ENCODE measurements around the gene EMX1. TPM values are rescaled to one million over a fixed set of nuclear protein-coding genes. Genes with fewer than 3 reads are reported as not detected.

Gene EMX1
- total RNA-seq, 4 donors from 2014 or later, result 0.38 to 4.0 TPM; not detected in 2

DNA sequence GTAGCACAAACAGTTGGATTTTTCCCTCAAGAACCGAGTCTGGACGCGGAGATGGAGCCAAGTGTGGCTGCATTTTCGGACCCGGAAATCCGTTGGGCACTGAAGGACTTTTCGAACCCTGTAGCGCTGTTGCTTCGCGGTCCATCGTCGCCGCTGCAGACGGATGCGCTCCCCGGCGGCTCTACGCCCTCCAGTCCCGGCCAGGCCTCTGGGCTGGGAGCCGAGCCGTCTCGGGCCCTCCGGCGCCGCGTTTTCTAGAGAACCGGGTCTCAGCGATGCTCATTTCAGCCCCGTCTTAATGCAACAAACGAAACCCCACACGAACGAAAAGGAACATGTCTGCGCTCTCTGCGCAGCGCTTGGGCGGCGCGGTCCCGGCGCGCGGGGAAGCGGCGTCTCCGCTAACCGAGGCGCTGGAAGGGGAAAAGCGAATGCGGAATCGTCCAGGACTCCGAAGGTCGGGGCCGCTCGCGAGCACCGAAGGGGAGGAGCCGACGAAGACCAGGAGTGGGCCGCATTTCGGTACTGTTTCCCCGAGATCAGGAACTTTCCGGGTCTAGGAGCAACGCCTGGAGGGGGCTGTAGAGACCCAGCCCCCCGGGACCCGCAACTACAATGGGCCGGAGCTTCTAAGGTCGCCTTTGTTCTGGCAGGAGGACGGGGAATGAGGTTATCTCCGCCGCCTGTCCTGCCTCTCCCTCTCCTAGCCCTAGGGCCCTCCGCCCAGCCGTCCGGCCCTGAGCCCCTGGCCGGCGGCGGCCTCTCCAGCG is 3.2 kb downstream of the EMX1 start:
- TF ChIP-seq, protein P1, sequence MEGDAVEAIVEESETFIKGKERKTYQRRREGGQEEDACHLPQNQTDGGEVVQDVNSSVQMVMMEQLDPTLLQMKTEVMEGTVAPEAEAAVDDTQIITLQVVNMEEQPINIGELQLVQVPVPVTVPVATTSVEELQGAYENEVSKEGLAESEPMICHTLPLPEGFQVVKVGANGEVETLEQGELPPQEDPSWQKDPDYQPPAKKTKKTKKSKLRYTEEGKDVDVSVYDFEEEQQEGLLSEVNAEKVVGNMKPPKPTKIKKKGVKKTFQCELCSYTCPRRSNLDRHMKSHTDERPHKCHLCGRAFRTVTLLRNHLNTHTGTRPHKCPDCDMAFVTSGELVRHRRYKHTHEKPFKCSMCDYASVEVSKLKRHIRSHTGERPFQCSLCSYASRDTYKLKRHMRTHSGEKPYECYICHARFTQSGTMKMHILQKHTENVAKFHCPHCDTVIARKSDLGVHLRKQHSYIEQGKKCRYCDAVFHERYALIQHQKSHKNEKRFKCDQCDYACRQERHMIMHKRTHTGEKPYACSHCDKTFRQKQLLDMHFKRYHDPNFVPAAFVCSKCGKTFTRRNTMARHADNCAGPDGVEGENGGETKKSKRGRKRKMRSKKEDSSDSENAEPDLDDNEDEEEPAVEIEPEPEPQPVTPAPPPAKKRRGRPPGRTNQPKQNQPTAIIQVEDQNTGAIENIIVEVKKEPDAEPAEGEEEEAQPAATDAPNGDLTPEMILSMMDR (IDR thresholded peaks at IDR 0.05), result no peak
- DNase-seq (ENCODE audit: low spot score) (no peak), ATAC-seq (ENCODE audit: low FRiP score) (no peak)

DNA sequence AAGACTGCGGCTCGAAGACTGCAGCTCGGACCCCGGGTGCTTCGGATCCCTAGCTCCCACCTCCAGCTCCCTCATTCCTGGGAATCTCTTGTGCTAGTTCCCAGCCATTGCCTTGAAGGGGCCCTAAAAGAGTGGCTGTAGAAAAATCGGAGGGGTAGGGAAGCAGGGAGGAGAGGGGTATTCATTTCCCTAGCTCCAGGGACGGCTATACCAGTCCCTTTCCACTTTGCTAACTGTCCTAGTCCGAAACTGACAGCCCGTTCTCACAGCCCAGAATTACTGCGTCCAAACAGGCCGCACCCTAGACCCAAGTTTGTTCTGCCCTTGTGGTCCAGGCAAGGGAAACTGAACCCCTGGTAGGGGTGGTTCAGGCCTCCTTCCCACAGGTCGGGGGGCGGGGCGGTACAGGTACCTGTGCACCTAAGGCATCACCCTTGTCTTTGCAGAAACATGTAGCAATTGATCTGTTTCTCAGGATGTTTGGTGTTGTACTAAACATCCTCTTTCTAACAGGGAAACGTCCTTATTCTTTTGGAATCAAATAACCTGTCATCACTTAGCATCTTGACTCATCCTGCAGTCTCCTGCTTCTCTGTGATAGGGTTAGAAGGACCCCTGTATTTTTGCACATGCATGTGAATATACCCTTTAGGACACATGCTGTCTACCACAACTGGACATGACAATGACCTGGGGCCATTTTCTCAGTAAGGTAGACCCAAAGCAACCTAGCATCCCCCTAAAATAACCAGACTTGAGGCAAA is 4.0 kb downstream of the EMX1 start:
- DNase-seq (ENCODE audit: low spot score) (no peak), ATAC-seq (ENCODE audit: low FRiP score) (no peak)
- TF ChIP-seq, protein P1 (IDR thresholded peaks at IDR 0.05), result no peak

DNA sequence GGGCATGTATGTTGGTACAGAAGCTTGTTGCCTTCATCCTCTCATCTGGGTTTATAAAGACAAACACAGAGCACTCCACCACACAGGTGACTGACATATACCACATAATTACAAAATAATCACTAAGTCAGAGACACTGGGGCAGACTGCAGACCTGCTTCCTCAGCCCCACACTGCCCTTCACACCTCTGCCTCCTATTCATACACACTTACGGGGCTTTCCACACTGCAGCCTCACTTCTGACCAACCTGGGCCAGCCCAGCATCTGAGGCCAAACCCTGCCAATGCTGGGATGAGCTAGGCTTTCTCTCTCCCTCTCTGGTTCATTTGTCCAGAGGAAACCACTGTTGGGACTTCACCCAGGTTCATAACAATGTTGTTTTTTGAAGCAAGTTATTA is 4.5 kb downstream of the EMX1 start:
- TF ChIP-seq, protein P1 (IDR thresholded peaks at IDR 0.05), result no peak
- ATAC-seq (ENCODE audit: low FRiP score) (no peak), DNase-seq (ENCODE audit: low spot score) (no peak)

DNA sequence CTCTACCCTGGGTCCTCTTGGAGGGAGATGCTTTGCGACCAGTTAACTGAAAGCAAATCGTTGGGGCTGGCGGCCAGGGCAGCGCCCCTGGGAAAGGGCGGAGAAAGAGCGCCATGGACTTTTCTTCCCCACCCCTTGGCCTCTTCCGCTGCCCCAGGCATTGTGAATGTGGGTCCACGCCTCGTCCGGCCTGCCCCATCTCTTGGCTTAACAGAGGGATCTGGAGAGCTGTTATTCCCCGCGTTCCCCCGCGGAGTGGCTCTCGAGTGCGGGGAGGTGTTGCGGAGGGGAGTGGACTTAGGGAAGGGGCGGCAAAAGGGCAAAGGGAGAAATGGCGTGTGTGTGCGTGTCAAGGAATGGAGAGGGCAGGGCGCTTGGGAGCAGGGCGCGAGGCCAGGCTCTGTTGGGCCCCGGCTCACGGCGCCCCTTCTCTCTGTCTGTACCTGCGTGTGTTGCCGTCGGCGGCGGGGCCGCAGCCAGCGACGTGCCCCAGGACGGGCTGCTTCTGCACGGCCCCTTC is 6.6 kb downstream of the EMX1 start:
- DNase-seq (ENCODE audit: low spot score) (no peak), ATAC-seq (ENCODE audit: low FRiP score) (no peak)
- TF ChIP-seq, protein P1 (IDR thresholded peaks at IDR 0.05), result no peak

DNA sequence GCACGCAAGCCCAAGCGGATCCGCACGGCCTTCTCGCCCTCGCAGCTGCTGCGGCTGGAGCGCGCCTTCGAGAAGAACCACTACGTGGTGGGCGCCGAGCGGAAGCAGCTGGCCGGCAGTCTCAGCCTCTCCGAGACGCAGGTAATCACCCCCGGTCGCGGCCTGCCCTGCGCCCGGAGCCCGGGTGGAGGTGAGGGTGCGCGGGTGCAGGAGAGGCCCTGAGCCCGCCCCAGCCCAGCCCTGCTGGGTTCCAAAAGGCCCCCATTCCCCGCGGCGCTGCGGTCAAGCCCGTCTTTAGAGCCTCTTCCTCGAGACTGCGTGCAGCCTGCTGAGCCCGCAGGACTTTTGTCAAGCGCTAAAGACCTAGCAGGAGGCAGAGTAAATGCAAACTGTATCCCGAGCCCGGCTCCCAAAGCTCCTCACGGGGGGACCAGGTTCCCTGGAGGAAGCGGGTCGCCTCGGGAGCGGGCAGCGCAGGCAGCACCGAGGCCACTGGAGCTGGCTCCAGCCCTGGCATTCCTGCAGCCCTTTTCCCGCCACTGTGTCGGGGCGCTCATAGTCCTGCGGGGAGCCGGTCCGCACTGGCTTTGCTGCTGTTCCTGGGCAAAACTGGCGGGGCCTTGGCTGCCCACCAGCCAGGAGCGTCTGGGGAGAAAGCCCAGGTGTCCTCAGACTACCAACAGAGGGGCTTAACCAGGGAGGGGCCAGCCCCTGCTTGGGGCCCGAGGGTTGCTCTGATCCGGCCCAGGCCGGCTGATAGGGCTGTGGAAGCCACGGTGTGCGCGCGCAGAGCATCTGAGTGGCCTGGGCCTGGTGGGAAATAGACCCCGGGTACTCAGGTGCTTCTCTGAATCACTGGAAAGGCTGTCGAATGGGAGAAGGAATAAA is 7.3 kb downstream of the EMX1 start:
- DNase-seq (ENCODE audit: low spot score) (no peak), ATAC-seq (ENCODE audit: low FRiP score) (peak; percentile 14)
- TF ChIP-seq, protein P1 (IDR thresholded peaks at IDR 0.05), result no peak

DNA sequence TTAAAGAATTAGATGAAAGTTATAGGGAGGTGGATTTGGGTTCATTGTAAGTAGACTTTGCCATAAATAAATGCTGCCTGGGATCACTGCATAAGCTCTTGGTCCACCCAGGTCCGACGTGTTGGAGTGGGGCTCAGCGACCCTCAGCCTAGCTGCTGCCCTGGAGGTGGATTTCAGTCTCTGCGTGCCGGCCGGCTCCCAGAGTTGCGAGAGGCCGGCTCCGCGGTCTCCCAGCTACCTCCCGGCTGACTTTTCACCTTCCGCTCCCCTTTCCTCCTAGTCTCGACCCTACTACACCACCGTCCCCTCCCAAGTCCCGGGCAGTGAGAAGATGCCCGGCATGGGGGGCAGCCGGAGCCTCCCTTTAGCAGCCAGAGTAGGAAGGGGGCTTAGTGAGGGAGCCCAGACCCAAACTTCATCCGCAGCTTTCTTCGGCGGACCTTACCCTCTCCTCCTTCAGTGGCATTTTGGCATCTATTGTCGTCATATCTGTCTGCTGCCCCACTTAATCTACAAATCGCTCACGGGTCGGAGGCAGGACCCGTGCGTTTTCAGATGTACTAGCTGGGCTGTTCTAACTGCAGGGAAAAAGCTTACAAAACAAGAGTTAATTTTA is 8.1 kb downstream of the EMX1 start:
- no peak for ATAC-seq (ENCODE audit: low FRiP score)
- no peak for DNase-seq (ENCODE audit: low spot score)
- TF ChIP-seq, protein P1 (IDR thresholded peaks at IDR 0.05), result no peak
